SU-DHL-6 (cell line): ENCODE data around the gene SLC6A11.

Experiments used
- H2AFZ ChIP-seq: fragments of 200-600 bp; sonication (generic); 2 replicates; pipeline ENCODE4 v1.6.1; 2014; ENCODE audit warnings: low read depth, mild to moderate bottlenecking, moderate library complexity, mixed read lengths, antibody characterized with exemption, low read length; ENCODE audit not compliant: severe bottlenecking
- H3F3A ChIP-seq: fragments of 200-600 bp; shearing (Covaris generic); 2 replicates; pipeline ENCODE4 v1.6.0; 2016; ENCODE audit warnings: antibody characterized with exemption, mild to moderate bottlenecking; ENCODE audit not compliant: insufficient read depth
- H3K27ac ChIP-seq: fragments of 200-600 bp; sonication (generic); 2 replicates; pipeline ENCODE4 v1.5.1; 2016; ENCODE audit warnings: low read depth, mild to moderate bottlenecking, low read length, moderate library complexity, mixed read lengths
- H3K27me3 ChIP-seq: fragments of 200-600 bp; sonication (generic), shearing (Covaris generic); 2 replicates; pipeline ENCODE4 v1.6.0; 2014; ENCODE audit warnings: mild to moderate bottlenecking, low read length
- H3K36me3 ChIP-seq: fragments of 200-600 bp; sonication (generic); 2 replicates; pipeline ENCODE4 v1.6.1; 2014; ENCODE audit warnings: mild to moderate bottlenecking, low read length, mixed read lengths
- H3K4me2 ChIP-seq: fragments of 300-600, 200-600 bp; shearing (Covaris generic), sonication (generic); 2 replicates; pipeline ENCODE4 v1.6.0; 2014; ENCODE audit warnings: low read length, low read depth, mild to moderate bottlenecking; ENCODE audit not compliant: poor library complexity, severe bottlenecking
- H3K4me3 ChIP-seq: fragments of 200-600 bp; sonication (generic); 2 replicates; pipeline ENCODE4 v1.5.1; 2014; ENCODE audit warnings: antibody characterized with exemption, low read length, mild to moderate bottlenecking, mixed read lengths; ENCODE audit not compliant: insufficient read depth, poor library complexity, severe bottlenecking
- H3K79me2 ChIP-seq: fragments of 200-600 bp; sonication (generic); 2 replicates; pipeline ENCODE4 v1.6.1; 2014; ENCODE audit warnings: mild to moderate bottlenecking, low read length, moderate library complexity; ENCODE audit not compliant: insufficient read depth
- H3K9ac ChIP-seq: fragments of 200-600 bp; sonication (generic); 2 replicates; pipeline ENCODE4 v1.7.0; 2014; ENCODE audit warnings: mild to moderate bottlenecking, low read length
- H3K9me2 ChIP-seq: fragments of 200-600 bp; sonication (generic); replicated peaks from 2 replicates; pipeline ENCODE4 v1.6.1; 2014; ENCODE audit warnings: low read length; ENCODE audit not compliant: insufficient read depth
- H3K9me3 ChIP-seq: fragments of 200-600 bp; sonication (generic); 2 replicates; pipeline ENCODE4 v1.6.1; 2014; ENCODE audit warnings: low read length, mixed read lengths; ENCODE audit not compliant: insufficient read depth
- H4K20me1 ChIP-seq: fragments of 200-600 bp; sonication (generic); 2 replicates; pipeline ENCODE4 v1.6.1; 2014; ENCODE audit warnings: low read depth, mild to moderate bottlenecking, antibody characterized with exemption, low read length, moderate library complexity, mixed read lengths
- CTCF ChIP-seq: fragments of 200-600 bp; sonication (generic); IDR thresholded peaks from one replicate; pipeline ENCODE4 v1.5.1; 2017; ENCODE audit warnings: antibody characterized with exemption, mild to moderate bottlenecking, low read length, moderate library complexity; ENCODE audit not compliant: insufficient read depth, poor library complexity, severe bottlenecking
- EZH2phosphoT487 ChIP-seq: fragments of 200-600 bp; sonication (generic), shearing (Covaris generic); conservative IDR thresholded peaks from 2 replicates; pipeline ENCODE4 v1.6.1; 2018; ENCODE audit warnings: mild to moderate bottlenecking, antibody characterized with exemption, low read length, moderate library complexity, mixed read lengths

The SLC6A11 gene

DNA sequence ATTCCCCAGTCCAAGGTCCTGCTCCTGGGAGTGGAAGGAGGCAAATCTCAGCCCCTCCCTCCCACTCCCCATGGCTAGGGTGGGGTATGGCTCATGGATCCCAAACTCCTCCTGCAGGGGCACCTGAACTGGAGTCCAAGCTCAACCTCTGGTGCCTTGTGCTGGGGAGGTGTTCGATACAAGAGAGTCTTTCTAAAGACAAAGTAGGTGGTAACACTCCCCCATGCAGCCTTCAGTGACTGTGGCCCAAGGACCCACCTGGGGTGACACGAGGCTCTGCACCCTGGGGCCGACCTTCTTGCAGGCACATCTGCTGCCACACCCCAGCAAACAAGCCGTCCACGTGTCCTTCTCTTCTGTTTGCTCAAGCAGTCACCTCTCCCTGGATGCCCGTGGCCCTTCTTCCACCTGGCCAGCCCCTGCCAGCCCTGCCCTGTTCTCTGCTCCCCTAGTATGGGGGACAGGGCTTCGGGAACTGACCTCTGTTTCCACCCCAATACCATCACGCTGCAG is 36.7 kb upstream of the SLC6A11 start:
- TF ChIP-seq CTCF (no peak), EZH2phosphoT487 (no peak)
- Histone ChIP-seq H3F3A (no peaks in the 10 kb centered on the region), H3K27ac (no peak overlapping the region), H3K4me2 (no peak overlapping the region), H3K27me3 (no peaks in the 10 kb centered on the region), H4K20me1 (no peaks in the 10 kb centered on the region), H3K9me2 (no peaks in the 10 kb centered on the region), H3K9ac (no peak overlapping the region), H3K4me3 (no peak overlapping the region), H3K36me3 (no peaks in the 10 kb centered on the region), H2AFZ (no peak overlapping the region), H3K79me2 (no peaks in the 10 kb centered on the region), H3K9me3 (no peaks in the 10 kb centered on the region)

- H3K36me3 ChIP-seq, result no peaks in the 10 kb centered on the region
- H3K4me3 ChIP-seq, result no peak overlapping the region
- no peak overlapping the region for H3K27ac ChIP-seq
- H3K4me2 ChIP-seq, result no peak overlapping the region
- no peak overlapping the region for H3K9ac ChIP-seq
- H3K9me2 ChIP-seq, result no peaks in the 10 kb centered on the region
- no peaks in the 10 kb centered on the region for H3K27me3 ChIP-seq
- no peaks in the 10 kb centered on the region for H4K20me1 ChIP-seq
- H3K79me2 ChIP-seq, result no peaks in the 10 kb centered on the region
- H2AFZ ChIP-seq, result no peak overlapping the region
- TF ChIP-seq CTCF (no peak), EZH2phosphoT487 (no peak)
- H3K9me3 ChIP-seq, result no peaks in the 10 kb centered on the region
- H3F3A ChIP-seq, result no peaks in the 10 kb centered on the region
Observed at GRCh38 chr3:10780243-10780642, 35.8 kb upstream of the SLC6A11 start.

GRCh38 chr3:10780922-10781321 is 35.1 kb upstream of the SLC6A11 start:
- Histone ChIP-seq H3F3A (no peaks in the 10 kb centered on the region), H3K27me3 (no peaks in the 10 kb centered on the region), H3K9ac (no peak overlapping the region), H3K27ac (no peak overlapping the region), H3K36me3 (no peaks in the 10 kb centered on the region), H2AFZ (no peak overlapping the region), H4K20me1 (no peaks in the 10 kb centered on the region), H3K4me2 (no peak overlapping the region), H3K79me2 (no peaks in the 10 kb centered on the region), H3K9me2 (no peaks in the 10 kb centered on the region), H3K9me3 (no peaks in the 10 kb centered on the region), H3K4me3 (no peak overlapping the region)
- TF ChIP-seq CTCF (no peak), EZH2phosphoT487 (no peak)
